AG04450 (cell line): ENCODE data around the gene ZGPAT. TPM values are rescaled to one million over a fixed set of nuclear protein-coding genes. Genes with fewer than 3 reads are reported as not detected.

Source experiments
- CTCF ChIA-PET: fragments of 300-600, 350-600 bp; formaldehyde crosslinking; extraction: SDS; loops from one replicate; lab custom pipeline; 2022; ENCODE audit warnings: antibody characterized with exemption, inconsistent platforms; lab: Charles Lee
- POLR2A ChIA-PET: fragments of 350-600 bp; formaldehyde crosslinking; extraction: SDS; loops from one replicate; lab custom pipeline; 2021; ENCODE audit warnings: antibody characterized with exemption, inconsistent platforms; lab: Yijun Ruan, JAX
- DNase-seq: peaks from one replicate; pipeline ENCODE4 v3.0.0-alpha.2; 2011; ENCODE audit warnings: low read depth, low spot score
- H3K27ac ChIP-seq: one replicate; pipeline ENCODE4 v1.5.1; 2012; ENCODE audit warnings: low read depth, low read length, control low read depth
- H3K27me3 ChIP-seq: one replicate; pipeline ENCODE4 v1.6.0; 2012; ENCODE audit warnings: low read length; ENCODE audit not compliant: control insufficient read depth, insufficient read depth
- H3K4me3 ChIP-seq: 2 replicates; pipeline ENCODE4 v1.5.1; 2011; ENCODE audit warnings: mild to moderate bottlenecking, low read depth, low read length, control low read depth
- H3K9me3 ChIP-seq: 2 replicates; pipeline ENCODE4 v1.5.1; 2012; ENCODE audit warnings: low read length; ENCODE audit not compliant: control insufficient read depth, insufficient read depth
- CTCF ChIP-seq: IDR thresholded peaks from 2 replicates; pipeline ENCODE4 v1.5.1; 2011; ENCODE audit warnings: low read depth, low read length, control low read depth, inconsistent platforms
- polyA plus RNA-seq: library from polyadenylated mRNA; depleted of rRNA; stranded (reverse); fragments of >200 nt; gene quantifications from 2 replicates; pipeline ENCODE4 v1.2.3, GENCODE V29; 2011

ZGPAT gene
- polyA plus RNA-seq, 1 experiment: 8.7 TPM

- Histone ChIP-seq H3K4me3 (no peak overlapping the region), H3K27me3 (no peaks in the 10 kb centered on the region), H3K9me3 (peaks cover 10% of the 10 kb centered on the region; the same call in 1 of the 2 replicates), H3K27ac (no peak overlapping the region)
- no peak for TF ChIP-seq CTCF
- ChIA-PET POLR2A (interaction anchor here (0.6 kb wide), 1 partner anchor 246 kb away, joined by 4 read pairs; no protein-coding TSS in a partner anchor), CTCF (interaction anchor here (1.3 kb wide), 1 partner anchor 9 kb away, joined by 3 read pairs; no protein-coding TSS in a partner anchor)
- no peak for DNase-seq
These were observed 59.0 kb downstream of the ZGPAT start for GRCh38 chr20:63766695-63767426.

- H3K4me3 ChIP-seq: no peak overlapping the region
- DNase-seq: no peak
- peaks cover 10% of the 10 kb centered on the region; the same call in 1 of the 2 replicates for H3K9me3 ChIP-seq
- no peaks in the 10 kb centered on the region for H3K27me3 ChIP-seq
- CTCF ChIA-PET: no interaction called here
- POLR2A ChIA-PET: interaction anchor here (0.6 kb wide), 1 partner anchor 14 kb away, joined by 4 read pairs; no protein-coding TSS in a partner anchor
- no peak overlapping the region for H3K27ac ChIP-seq
- TF ChIP-seq CTCF: no peak
These were observed 59.6 kb downstream of the ZGPAT start for GRCh38 chr20:63767456-63767855.

- no peak overlapping the region for H3K4me3 ChIP-seq
- DNase-seq: no peak
- no peak for TF ChIP-seq CTCF
- ChIA-PET CTCF (interaction anchor here (0.7 kb wide), 1 partner anchor 18 kb away, joined by 5 read pairs; no protein-coding TSS in a partner anchor), POLR2A (interaction anchor here (0.6 to 0.7 kb wide), 2 partner anchors 14 to 73 kb away, joined by 4 read pairs; no protein-coding TSS in a partner anchor)
- H3K9me3 ChIP-seq: peaks cover 10% of the 10 kb centered on the region; the same call in 1 of the 2 replicates
- H3K27ac ChIP-seq: no peak overlapping the region
- no peaks in the 10 kb centered on the region for H3K27me3 ChIP-seq
These were observed 60.0 kb downstream of the ZGPAT start for GRCh38 chr20:63767886-63768285.

- Histone ChIP-seq H3K4me3 (no peak overlapping the region), H3K27me3 (no peaks in the 10 kb centered on the region), H3K9me3 (peaks cover 14% of the 10 kb centered on the region; the same call in 1 of the 2 replicates), H3K27ac (no peak overlapping the region)
- no peak for DNase-seq
- ChIA-PET CTCF (interaction anchor here (0.7 kb wide), 1 partner anchor 17 kb away, joined by 5 read pairs; no protein-coding TSS in a partner anchor), POLR2A (interaction anchor here (0.7 kb wide), 1 partner anchor 72 kb away, joined by 4 read pairs; no protein-coding TSS in a partner anchor)
- no peak for TF ChIP-seq CTCF
These were observed 61.0 kb downstream of the ZGPAT start for GRCh38 chr20:63768591-63769515.
